PC-9 (cell line): ENCODE results near the gene ST8SIA1. TPM values are rescaled to one million over a fixed set of nuclear protein-coding genes. Genes with fewer than 3 reads are reported as not detected.

Experiments used
- BruUV-seq: library from RNA; stranded (reverse); fragments of 400-500 nt; replicated peaks from 2 replicates; lab custom pipeline; 2021; lab: Mats Ljungman, UMichigan
- CTCF ChIA-PET: fragments of 300-600 bp; sonication (Branson Sonifier 250); formaldehyde crosslinking; loops from one replicate; lab custom pipeline; 2022; ENCODE audit warnings: antibody characterized with exemption; lab: Charles Lee
- POLR2A ChIA-PET: fragments of 300-600 bp; sonication (Branson Sonifier 250); formaldehyde crosslinking; loops from one replicate; lab custom pipeline; 2022; ENCODE audit warnings: antibody characterized with exemption; ENCODE audit not compliant: unreplicated experiment; lab: Charles Lee
- DNase-seq, 2 experiments: peaks; one replicate each; pipeline versions ENCODE4 v3.0.0 to v3.0.0-alpha.2; 2015 to 2022; ENCODE audit warnings: mixed read lengths in 1 of 2
- H2AFZ ChIP-seq: fragments of 200-600 bp; sonication (generic); 2 replicates; pipeline ENCODE4 v1.8.1; 2017; ENCODE audit warnings: antibody characterized with exemption
- H3F3A ChIP-seq: fragments of 200-600 bp; sonication (generic); 2 replicates; pipeline ENCODE4 v1.8.1; 2017; ENCODE audit warnings: antibody characterized with exemption, mild to moderate bottlenecking, low read depth; ENCODE audit not compliant: insufficient read depth
- H3K27ac ChIP-seq: fragments of 200-600 bp; sonication (generic); 2 replicates; pipeline ENCODE4 v1.6.1; 2016; ENCODE audit warnings: mixed run types
- H3K27me3 ChIP-seq: fragments of 200-600 bp; sonication (generic); 2 replicates; pipeline ENCODE4 v1.6.1; 2016; ENCODE audit warnings: low read depth, mixed run types; ENCODE audit not compliant: insufficient read depth
- H3K36me3 ChIP-seq: fragments of 200-600 bp; sonication (generic); 2 replicates; pipeline ENCODE4 v1.6.1; 2016; ENCODE audit warnings: low read depth, mixed run types
- H3K4me1 ChIP-seq: fragments of 200-600 bp; sonication (generic); replicated peaks from 2 replicates; pipeline ENCODE4 v1.6.1; 2016; ENCODE audit warnings: mixed run types; ENCODE audit not compliant: insufficient read depth
- H3K4me2 ChIP-seq: fragments of 200-600 bp; sonication (generic); 2 replicates; pipeline ENCODE4 v1.6.1; 2017; ENCODE audit warnings: mixed run types
- H3K4me3 ChIP-seq: fragments of 200-600 bp; sonication (generic); 2 replicates; pipeline ENCODE4 v1.6.1; 2016; ENCODE audit warnings: mixed run types
- H3K79me2 ChIP-seq: fragments of 200-600 bp; sonication (generic); 2 replicates; pipeline ENCODE4 v1.6.1; 2017; ENCODE audit warnings: low read depth, mixed run types
- H3K9me2 ChIP-seq: fragments of 200-600 bp; sonication (generic); 2 replicates; pipeline ENCODE4 v1.8.1; 2017; ENCODE audit warnings: mild to moderate bottlenecking; ENCODE audit not compliant: insufficient read depth
- H3K9me3 ChIP-seq: fragments of 200-600 bp; sonication (generic); 2 replicates; pipeline ENCODE4 v1.8.1; 2016; ENCODE audit warnings: low read depth; ENCODE audit not compliant: insufficient read depth
- H4K20me1 ChIP-seq: fragments of 200-600 bp; sonication (generic); 2 replicates; pipeline ENCODE4 v1.8.1; 2017; ENCODE audit not compliant: insufficient read depth
- EZH2 ChIP-seq: fragments of 200-600 bp; sonication (generic); IDR thresholded peaks from 2 replicates; pipeline ENCODE4 v1.8.0; 2017; ENCODE audit warnings: antibody characterized with exemption, low read depth
- intact Hi-C: fragments of 100-400 bp; cut with micrococcal nuclease; formaldehyde crosslinking; loops from one replicate; pipeline ENCODE4 v1.10.0; 2022; ENCODE audit not compliant: unreplicated experiment
- total RNA-seq: library from RNA; stranded (reverse); gene quantifications from 2 replicates; pipeline ENCODE4 v1.2.3, GENCODE V29; 2021
- TF ChIP-seq, protein P1 (sequence below): fragments of 200-600 bp; sonication (generic); conservative IDR thresholded peaks from 2 replicates; pipeline ENCODE4 v1.6.1; 2017; ENCODE audit warnings: mixed run types, antibody characterized with exemption, mild to moderate bottlenecking, moderate library complexity

ST8SIA1 gene
- total RNA-seq, 1 experiment from 2014 or later, result 3.1 TPM

DNA sequence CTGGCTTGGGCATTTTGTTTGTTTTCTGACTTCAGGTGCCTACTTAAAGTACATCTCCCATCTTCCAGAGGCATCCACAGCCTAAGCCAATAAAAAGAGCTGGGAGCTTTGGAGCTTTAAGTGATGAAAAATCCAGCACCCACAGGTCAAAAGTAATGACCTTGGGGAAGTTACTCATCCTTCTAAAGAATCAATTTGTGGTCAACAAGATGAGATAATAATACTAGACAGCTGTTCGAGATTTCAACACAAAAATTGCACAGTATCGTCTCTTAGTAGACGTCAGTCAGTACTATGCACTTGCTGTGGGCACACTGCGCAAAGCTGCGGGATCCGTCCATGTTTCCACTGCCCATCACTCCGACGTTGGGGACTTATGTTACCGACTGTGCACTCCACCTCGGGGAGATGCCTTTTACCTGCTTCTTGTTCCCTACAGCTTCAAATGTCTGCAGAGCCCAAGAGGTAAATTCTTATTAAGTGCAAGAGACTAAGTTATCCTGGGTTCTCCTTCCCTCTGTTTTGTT is 1.3 kb downstream of the ST8SIA1 start:
- H4K20me1 ChIP-seq, result no peaks in the 10 kb centered on the region
- ChIA-PET CTCF (no interaction called here), POLR2A (no interaction called here)
- intact Hi-C loops, result no loop called here
- H3K4me3 ChIP-seq, result no peak overlapping the region
- no peak for DNase-seq
- no peaks in the 10 kb centered on the region for H3K9me2 ChIP-seq
- TF ChIP-seq, protein P1, sequence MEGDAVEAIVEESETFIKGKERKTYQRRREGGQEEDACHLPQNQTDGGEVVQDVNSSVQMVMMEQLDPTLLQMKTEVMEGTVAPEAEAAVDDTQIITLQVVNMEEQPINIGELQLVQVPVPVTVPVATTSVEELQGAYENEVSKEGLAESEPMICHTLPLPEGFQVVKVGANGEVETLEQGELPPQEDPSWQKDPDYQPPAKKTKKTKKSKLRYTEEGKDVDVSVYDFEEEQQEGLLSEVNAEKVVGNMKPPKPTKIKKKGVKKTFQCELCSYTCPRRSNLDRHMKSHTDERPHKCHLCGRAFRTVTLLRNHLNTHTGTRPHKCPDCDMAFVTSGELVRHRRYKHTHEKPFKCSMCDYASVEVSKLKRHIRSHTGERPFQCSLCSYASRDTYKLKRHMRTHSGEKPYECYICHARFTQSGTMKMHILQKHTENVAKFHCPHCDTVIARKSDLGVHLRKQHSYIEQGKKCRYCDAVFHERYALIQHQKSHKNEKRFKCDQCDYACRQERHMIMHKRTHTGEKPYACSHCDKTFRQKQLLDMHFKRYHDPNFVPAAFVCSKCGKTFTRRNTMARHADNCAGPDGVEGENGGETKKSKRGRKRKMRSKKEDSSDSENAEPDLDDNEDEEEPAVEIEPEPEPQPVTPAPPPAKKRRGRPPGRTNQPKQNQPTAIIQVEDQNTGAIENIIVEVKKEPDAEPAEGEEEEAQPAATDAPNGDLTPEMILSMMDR, result no peak
- TF ChIP-seq EZH2, result no peak
- H3K4me1 ChIP-seq, result peaks cover 7% of the 10 kb centered on the region; the same call in 1 of the 2 replicates
- no peaks in the 10 kb centered on the region for H3K79me2 ChIP-seq
- H3K27me3 ChIP-seq, result no peaks in the 10 kb centered on the region
- no peak overlapping the region for H3K27ac ChIP-seq
- no peak overlapping the region for H2AFZ ChIP-seq
- H3F3A ChIP-seq, result no peaks in the 10 kb centered on the region
- H3K36me3 ChIP-seq, result no peaks in the 10 kb centered on the region
- no TSS peak for BruUV-seq
- H3K9me3 ChIP-seq, result no peaks in the 10 kb centered on the region
- H3K4me2 ChIP-seq, result no peak overlapping the region

DNA sequence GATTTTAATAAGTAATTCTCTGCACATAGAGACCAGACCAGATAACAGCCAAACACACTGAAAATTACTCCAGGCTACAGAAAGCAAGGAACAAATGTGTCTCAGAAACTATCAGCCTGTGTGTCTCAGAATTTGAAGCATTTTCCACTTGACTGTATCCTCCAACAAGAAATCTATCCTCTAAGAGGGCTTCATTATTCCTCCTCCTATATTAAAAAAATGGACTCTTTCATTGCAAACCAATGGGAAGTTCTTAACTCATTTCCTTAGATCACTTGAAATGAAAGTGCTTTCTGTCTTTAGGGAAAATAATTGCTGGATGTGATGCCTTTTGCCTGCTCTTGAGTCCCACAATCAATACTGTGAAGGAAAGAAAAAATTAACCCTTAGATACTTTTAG is 2.3 kb downstream of the ST8SIA1 start:
- BruUV-seq, result no TSS peak
- Histone ChIP-seq H3K9me2 (no peaks in the 10 kb centered on the region), H3K4me2 (no peak overlapping the region), H3K4me1 (peaks cover 7% of the 10 kb centered on the region; the same call in 1 of the 2 replicates), H3K4me3 (no peak overlapping the region), H3F3A (no peaks in the 10 kb centered on the region), H3K79me2 (no peaks in the 10 kb centered on the region), H3K9me3 (no peaks in the 10 kb centered on the region), H4K20me1 (no peaks in the 10 kb centered on the region), H3K27me3 (no peaks in the 10 kb centered on the region), H3K27ac (no peak overlapping the region), H3K36me3 (no peaks in the 10 kb centered on the region), H2AFZ (no peak overlapping the region)
- no peak for DNase-seq
- POLR2A ChIA-PET, result no interaction called here
- intact Hi-C loops, result no loop called here
- CTCF ChIA-PET, result no interaction called here
- no peak for TF ChIP-seq EZH2
- TF ChIP-seq, protein P1, result no peak

DNA sequence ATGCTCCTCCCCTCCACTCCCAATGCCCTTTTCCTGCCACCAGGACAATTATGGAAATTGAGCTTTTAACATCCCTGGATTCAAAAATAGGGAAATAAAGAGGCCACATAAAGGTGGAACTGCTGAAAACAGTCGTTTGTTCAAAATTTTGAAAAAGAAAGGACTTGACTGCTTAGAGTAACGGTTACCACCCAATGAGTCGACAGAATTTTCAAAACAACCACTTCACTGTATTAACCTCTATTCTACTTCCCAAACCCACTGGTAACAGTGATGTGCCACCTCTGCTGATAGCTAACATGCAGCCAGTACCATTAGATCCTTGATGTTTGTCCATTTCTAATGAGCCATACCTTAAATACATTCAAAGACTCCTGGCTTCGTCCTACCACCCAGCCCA is 4.9 kb downstream of the ST8SIA1 start:
- Histone ChIP-seq H3F3A (no peaks in the 10 kb centered on the region), H3K36me3 (no peaks in the 10 kb centered on the region), H2AFZ (no peak overlapping the region), H3K27me3 (no peaks in the 10 kb centered on the region), H3K9me2 (no peaks in the 10 kb centered on the region), H3K9me3 (no peaks in the 10 kb centered on the region), H3K4me1 (no peaks in the 10 kb centered on the region), H3K4me3 (no peak overlapping the region), H3K79me2 (no peaks in the 10 kb centered on the region), H4K20me1 (no peaks in the 10 kb centered on the region), H3K4me2 (no peak overlapping the region), H3K27ac (no peak overlapping the region)
- no peak for TF ChIP-seq EZH2
- TF ChIP-seq, protein P1, result no peak
- ChIA-PET CTCF (no interaction called here), POLR2A (no interaction called here)
- no TSS peak for BruUV-seq
- intact Hi-C loops, result no loop called here
- no peak for DNase-seq
